HG02943 (cell line): ENCODE measurements around the gene ICAM1.
A peak's percentile ranks its signal among the peaks of the same experiment; 100 is the strongest.

Source experiments
- ATAC-seq: cut with Tn5 transposase; IDR thresholded peaks from one replicate; pipeline ENCODE4 v1.9.1; 2021; ENCODE audit warnings: mild to moderate bottlenecking, low read depth, moderate library complexity; ENCODE audit not compliant: unreplicated experiment

Gene ICAM1

GRCh38 chr19:10292206-10292788, 21.4 kb downstream of the ICAM1 start:
- ATAC-seq, result peak; percentile 43

- ATAC-seq, result no peak
These were observed 22.1 kb downstream of the ICAM1 start for GRCh38 chr19:10292789-10293636.

- no peak for ATAC-seq
These were observed 22.9 kb downstream of the ICAM1 start for GRCh38 chr19:10293637-10294367.

GRCh38 chr19:10294368-10294697, 23.4 kb downstream of the ICAM1 start:
- no peak for ATAC-seq

GRCh38 chr19:10295305-10295846, 24.5 kb downstream of the ICAM1 start:
- ATAC-seq, result no peak

- no peak for ATAC-seq
These were observed 25.1 kb downstream of the ICAM1 start for GRCh38 chr19:10295847-10296591.

- no peak for ATAC-seq
These were observed 28.9 kb downstream of the ICAM1 start for GRCh38 chr19:10299545-10300458.

- no peak for ATAC-seq
These were observed 34.4 kb downstream of the ICAM1 start for GRCh38 chr19:10305139-10305806.

GRCh38 chr19:10306327-10306726, 35.4 kb downstream of the ICAM1 start:
- ATAC-seq, result no peak

GRCh38 chr19:10309423-10309822, 38.5 kb downstream of the ICAM1 start, which contains the start of gene ZGLP1:
Gene ZGLP1, minus strand, starts transcription at chr19:10309815.
- ATAC-seq, result no peak

GRCh38 chr19:10315335-10316214, 44.7 kb downstream of the ICAM1 start, which contains the start of gene FDX2:
Gene FDX2, minus strand, starts transcription at chr19:10316015. Its CDS starts 19 bp downstream, at chr19:10315996.
- ATAC-seq, result no peak

GRCh38 chr19:10316229-10317044, 45.5 kb downstream of the ICAM1 start:
- no peak for ATAC-seq

- no peak for ATAC-seq
These were observed 46.3 kb downstream of the ICAM1 start for GRCh38 chr19:10317045-10317856.

- ATAC-seq, result no peak
These were observed 47.0 kb downstream of the ICAM1 start for GRCh38 chr19:10317857-10318462.

- no peak for ATAC-seq
These were observed 48.1 kb downstream of the ICAM1 start for GRCh38 chr19:10318807-10319682.
